Non-pigmented ciliary epithelial cell (primary cell): ENCODE data around the gene LIFR.

Experiments
- DNase-seq: peaks from one replicate; pipeline ENCODE4 v3.0.0-alpha.2; 2010; ENCODE audit warnings: low read depth

Gene LIFR

GRCh38 chr5:38441453-38442246 lies 114.8 kb downstream of the LIFR start:
- peak; percentile 64 for DNase-seq

- DNase-seq = no peak
Measured at GRCh38 chr5:38438757-38439156, 117.7 kb downstream of the LIFR start.

GRCh38 chr5:38434966-38435705 lies 121.3 kb downstream of the LIFR start:
- DNase-seq = no peak

GRCh38 chr5:38433160-38433861 lies 123.1 kb downstream of the LIFR start:
- DNase-seq = peak; percentile 71

- no peak for DNase-seq
Measured at GRCh38 chr5:38431242-38431853, 125.1 kb downstream of the LIFR start.

- no peak for DNase-seq
Measured at GRCh38 chr5:38426986-38427950, 129.2 kb downstream of the LIFR start.

- DNase-seq = no peak
Measured at GRCh38 chr5:38426490-38426889, 130.0 kb downstream of the LIFR start.
